ENCODE results near the gene CCDC120. TPM values are rescaled to one million over a fixed set of nuclear protein-coding genes. Genes with fewer than 3 reads are reported as not detected.
A peak's percentile ranks its signal among the peaks of the same experiment; 100 is the strongest.

The CCDC120 gene
- total RNA-seq, 1 experiment from 2014 or later, result 14.5 TPM

DNA sequence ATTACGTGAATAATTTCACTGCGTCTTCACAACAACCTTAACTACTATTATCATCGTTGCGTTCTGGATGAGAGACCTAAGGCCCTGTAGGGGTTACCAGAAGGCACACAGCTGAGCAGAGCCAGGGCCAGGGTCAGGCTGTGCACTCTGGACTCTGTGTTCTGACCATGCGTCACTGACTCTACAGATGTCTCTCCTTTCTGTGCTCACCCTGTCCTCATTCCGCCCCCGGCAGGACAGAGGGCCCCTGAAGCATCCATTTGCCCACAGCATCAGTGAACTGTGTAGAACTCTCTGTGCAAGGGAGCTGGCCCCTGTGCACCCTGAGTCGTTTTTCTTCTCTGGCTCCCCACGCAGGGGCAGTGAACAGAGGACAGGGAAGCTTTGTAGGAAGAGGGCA lies 43.4 kb downstream of the CCDC120 start:
- Histone ChIP-seq H3K27me3 (ENCODE audit: insufficient read depth, low read length) (no peaks in the 10 kb centered on the region), H3K4me1 (ENCODE audit: insufficient read depth, low read length) (no peaks in the 10 kb centered on the region), H4K8ac (replicated peaks; ENCODE audit: insufficient read length, low read depth, low read length) (no peak overlapping the region), H3K27ac (ENCODE audit: insufficient read length, low read depth, low read length) (no peak overlapping the region), H3K9me3 (ENCODE audit: control insufficient read depth, low read depth, low read length) (no peaks in the 10 kb centered on the region), H2BK12ac (ENCODE audit: insufficient read length, low read depth, low read length) (no peak overlapping the region), H2BK5ac (ENCODE audit: insufficient read length, low read length) (no peak overlapping the region), H2AFZ (ENCODE audit: low read length) (no peak overlapping the region), H4K5ac (ENCODE audit: insufficient read length, low read depth, low read length) (no peak overlapping the region), H2BK15ac (ENCODE audit: low read depth, low read length) (no peak overlapping the region), H3T11ph (ENCODE audit: low read length) (no peak overlapping the region), H3K79me1 (ENCODE audit: insufficient read depth, low read depth, low read length, poor library complexity, severe bottlenecking) (no peaks in the 10 kb centered on the region), H4K20me1 (ENCODE audit: control insufficient read depth, insufficient read depth, insufficient read length) (no peaks in the 10 kb centered on the region), H2AK5ac (ENCODE audit: insufficient read length, low read length) (no peak overlapping the region), H3K18ac (ENCODE audit: insufficient read length, low read depth, low read length) (no peak overlapping the region), H3K23ac (ENCODE audit: insufficient read length, low read depth, low read length) (no peak overlapping the region), H3K56ac (ENCODE audit: insufficient read length, low read depth, low read length) (no peak overlapping the region), H3K4me2 (ENCODE audit: insufficient read depth, insufficient read length, low read length) (no peak overlapping the region), H2BK120ac (ENCODE audit: low read depth, low read length, poor library complexity, severe bottlenecking) (no peak overlapping the region), H4K91ac (ENCODE audit: insufficient read length, low read depth, low read length) (no peak overlapping the region), H2BK20ac (ENCODE audit: low read depth, low read length, poor library complexity, severe bottlenecking) (no peak overlapping the region), H3K79me2 (ENCODE audit: insufficient read depth, low read length) (no peaks in the 10 kb centered on the region), H3K9ac (ENCODE audit: extremely low read depth, insufficient read length, low read length) (no peak overlapping the region), H3K14ac (ENCODE audit: insufficient read depth, low read length) (no peak overlapping the region), H3K23me2 (ENCODE audit: insufficient read length, low read depth, low read length, poor library complexity, severe bottlenecking) (no peaks in the 10 kb centered on the region), H3K4ac (ENCODE audit: low read depth, low read length) (no peak overlapping the region)
- Mint-ChIP-seq H3K4me1 (peaks cover 3 to 4% of the 10 kb centered on the region in 2 experiments; a peak in 2 of 4 replicates), H3K27me3 (ENCODE audit: low read depth) (no peaks in the 10 kb centered on the region; the same call in 1 of the 2 replicates), H3K27ac (no peak overlapping the region), H3K36me3 (ENCODE audit: insufficient read depth in 1 of 3, low read depth in 3 of 3) (peaks cover 4 to 10% (median 4%) of the 10 kb centered on the region in 3 experiments; a peak in 6 of 7 replicates), H3K4me3 (peak overlapping the region; percentile 85 to 89), H3K9me3 (peaks cover 50 to 62% of the 10 kb centered on the region in 2 experiments)
- no peak for DNase-seq
- no peak for TF ChIP-seq CTCF (conservative IDR thresholded peaks at IDR 0.05)
- no CpG with 5 or more reads among the region's 9 CpGs for WGBS (ENCODE audit: extremely low coverage, insufficient read length, low lambda C conversion rate)

Measured in H9 (cell line).